Astrocyte (in vitro differentiated cells and primary cell): Measurements from ENCODE around the gene SDHD. TPM values are rescaled to one million over a fixed set of nuclear protein-coding genes. Genes with fewer than 3 reads are reported as not detected.

ENCODE experiments used
- DNase-seq: peaks from one replicate; pipeline ENCODE4 v3.0.0-alpha.2; 2010; ENCODE audit warnings: low read depth
- FAIRE-seq: peaks from 2 replicates; lab custom pipeline; 2011; peaks lifted over from hg19 to GRCh38; lab: Jason Lieb, UNC
- H2AFZ ChIP-seq: 2 replicates; pipeline ENCODE4 v1.6.0; 2012; ENCODE audit warnings: low read depth, low read length, inconsistent platforms
- H3K27ac ChIP-seq: 2 replicates; pipeline ENCODE4 v1.5.1; 2011; ENCODE audit warnings: low read depth, low read length, inconsistent platforms
- H3K27me3 ChIP-seq: 2 replicates; pipeline ENCODE4 v1.6.0; 2011; ENCODE audit warnings: low read length, inconsistent platforms; ENCODE audit not compliant: insufficient read depth
- H3K36me3 ChIP-seq: 2 replicates; pipeline ENCODE4 v1.5.1; 2011; ENCODE audit warnings: low read length, inconsistent platforms; ENCODE audit not compliant: insufficient read depth
- H3K4me1 ChIP-seq: 2 replicates; pipeline ENCODE4 v1.5.1; 2011; ENCODE audit warnings: low read length, inconsistent platforms; ENCODE audit not compliant: insufficient read depth
- H3K4me2 ChIP-seq: 2 replicates; pipeline ENCODE4 v1.6.0; 2012; ENCODE audit warnings: low read length, inconsistent platforms
- H3K4me3 ChIP-seq: 2 replicates; pipeline ENCODE4 v1.5.1; 2011; ENCODE audit warnings: low read depth, mild to moderate bottlenecking, low read length, inconsistent platforms; ENCODE audit not compliant: insufficient read depth
- H3K79me2 ChIP-seq: 2 replicates; pipeline ENCODE4 v1.6.0; 2012; ENCODE audit warnings: mild to moderate bottlenecking, low read length, inconsistent platforms; ENCODE audit not compliant: insufficient read depth
- H3K9ac ChIP-seq: 2 replicates; pipeline ENCODE4 v1.6.0; 2012; ENCODE audit warnings: mild to moderate bottlenecking, low read length, inconsistent platforms
- H3K9me3 ChIP-seq: 2 replicates; pipeline ENCODE4 v1.5.1; 2012; ENCODE audit warnings: low read depth, mild to moderate bottlenecking, low read length, inconsistent platforms; ENCODE audit not compliant: insufficient read depth
- H4K20me1 ChIP-seq: 2 replicates; pipeline ENCODE4 v1.6.0; 2012; ENCODE audit warnings: low read length, inconsistent platforms; ENCODE audit not compliant: insufficient read depth
- H3K27ac Mint-ChIP-seq: one replicate; pipeline ENCODE4 v1.8.0; 2021; ENCODE audit warnings: mild to moderate bottlenecking, mixed read lengths; ENCODE audit not compliant: unreplicated experiment
- H3K27me3 Mint-ChIP-seq: one replicate; pipeline ENCODE4 v1.8.0; 2021; ENCODE audit warnings: low read depth, mixed read lengths; ENCODE audit not compliant: unreplicated experiment
- H3K36me3 Mint-ChIP-seq: one replicate; pipeline ENCODE4 v1.8.0; 2021; ENCODE audit warnings: low read depth, mixed read lengths; ENCODE audit not compliant: unreplicated experiment
- H3K4me1 Mint-ChIP-seq: one replicate; pipeline ENCODE4 v1.8.0; 2021; ENCODE audit warnings: low read depth, mixed read lengths; ENCODE audit not compliant: unreplicated experiment
- H3K4me3 Mint-ChIP-seq: one replicate; pipeline ENCODE4 v1.8.0; 2021; ENCODE audit warnings: mild to moderate bottlenecking, moderate library complexity, mixed read lengths; ENCODE audit not compliant: unreplicated experiment
- H3K9me3 Mint-ChIP-seq: one replicate; pipeline ENCODE4 v1.8.0; 2021; ENCODE audit warnings: mild to moderate bottlenecking, mixed read lengths; ENCODE audit not compliant: unreplicated experiment
- CTCF ChIP-seq: IDR thresholded peaks from 2 replicates; pipeline ENCODE4 v1.5.1; 2011; ENCODE audit warnings: low read depth, mild to moderate bottlenecking, inconsistent platforms, low read length, moderate library complexity; ENCODE audit not compliant: insufficient read depth
- EZH2 ChIP-seq: IDR thresholded peaks from 2 replicates; pipeline ENCODE4 v1.6.1; 2012; ENCODE audit warnings: mild to moderate bottlenecking, low read length, inconsistent platforms; ENCODE audit not compliant: insufficient read depth
- total RNA-seq: library from RNA; stranded (reverse); gene quantifications from 2 replicates; pipeline ENCODE4 v1.2.1, GENCODE V29; 2021

SDHD gene
- total RNA-seq, 1 donor from 2014 or later = 46.5 TPM

GRCh38 chr11:112096194-112096593 is 9.5 kb downstream of the SDHD start:
- no peaks in the 10 kb centered on the region for H3K4me1 ChIP-seq
- Mint-ChIP-seq H3K4me1 (no peaks in the 10 kb centered on the region), H3K27ac (no peak overlapping the region), H3K9me3 (no peaks in the 10 kb centered on the region), H3K27me3 (no peaks in the 10 kb centered on the region), H3K36me3 (peaks cover 6% of the 10 kb centered on the region), H3K4me3 (no peak overlapping the region)
- FAIRE-seq = no peak
- no peak overlapping the region for H2AFZ ChIP-seq
- H3K4me2 ChIP-seq = no peak overlapping the region
- no peaks in the 10 kb centered on the region for H3K79me2 ChIP-seq
- no peaks in the 10 kb centered on the region for H4K20me1 ChIP-seq
- H3K36me3 ChIP-seq = peaks cover 17% of the 10 kb centered on the region
- H3K27me3 ChIP-seq = no peaks in the 10 kb centered on the region
- TF ChIP-seq EZH2 (no peak), CTCF (no peak)
- no peak overlapping the region for H3K27ac ChIP-seq
- no peak overlapping the region for H3K4me3 ChIP-seq
- no peaks in the 10 kb centered on the region for H3K9me3 ChIP-seq
- DNase-seq = no peak
- H3K9ac ChIP-seq = no peak overlapping the region

DNA sequence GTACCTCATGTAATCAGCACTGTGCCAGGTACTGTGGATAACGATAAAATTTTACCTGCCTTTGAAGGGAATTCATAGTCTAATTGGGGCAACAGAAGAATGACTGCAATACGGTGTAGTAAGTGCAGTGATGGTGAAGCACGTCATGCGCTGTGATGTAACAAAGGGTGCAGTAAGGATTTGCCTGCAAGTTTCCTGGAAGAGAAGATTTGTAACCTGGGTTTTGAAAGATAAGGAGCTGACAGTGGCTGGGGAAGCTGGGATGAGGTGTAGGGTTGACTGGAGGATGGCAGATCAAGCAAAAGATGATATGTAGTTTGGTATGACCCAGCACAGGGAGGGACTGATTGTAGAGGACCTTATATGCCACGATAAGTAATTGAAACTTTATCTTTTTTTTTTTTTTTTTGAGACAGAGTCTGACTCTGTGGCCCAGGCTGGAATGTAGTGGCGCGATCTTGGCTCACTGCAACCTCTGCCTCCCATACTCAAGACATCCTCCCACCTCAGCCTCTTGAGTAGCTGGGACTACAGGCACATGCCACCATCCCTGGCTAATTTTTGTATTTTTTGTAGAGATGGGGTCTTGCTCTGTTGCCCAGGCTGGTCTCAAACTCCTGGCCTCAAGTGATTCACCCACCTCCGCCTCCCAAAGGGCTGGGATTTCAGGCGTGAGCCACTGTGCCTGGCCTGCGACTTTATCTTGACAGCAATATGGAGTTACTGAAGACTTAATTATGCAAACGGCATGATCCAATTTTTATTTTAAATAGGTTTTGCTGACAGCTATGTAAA is 11.3 kb downstream of the SDHD start:
- Histone ChIP-seq H3K9ac (no peak overlapping the region), H3K79me2 (no peaks in the 10 kb centered on the region), H3K27ac (no peak overlapping the region), H3K4me2 (no peak overlapping the region), H3K9me3 (no peaks in the 10 kb centered on the region), H3K27me3 (no peaks in the 10 kb centered on the region), H3K36me3 (peaks cover 6% of the 10 kb centered on the region), H4K20me1 (no peaks in the 10 kb centered on the region), H3K4me1 (no peaks in the 10 kb centered on the region), H3K4me3 (no peak overlapping the region), H2AFZ (no peak overlapping the region)
- Mint-ChIP-seq H3K27me3 (no peaks in the 10 kb centered on the region), H3K4me3 (no peak overlapping the region), H3K4me1 (no peaks in the 10 kb centered on the region), H3K9me3 (no peaks in the 10 kb centered on the region), H3K36me3 (peaks cover 2% of the 10 kb centered on the region), H3K27ac (no peak overlapping the region)
- DNase-seq = no peak
- TF ChIP-seq CTCF = no peak
- TF ChIP-seq EZH2 = no peak
- no peak for FAIRE-seq

DNA sequence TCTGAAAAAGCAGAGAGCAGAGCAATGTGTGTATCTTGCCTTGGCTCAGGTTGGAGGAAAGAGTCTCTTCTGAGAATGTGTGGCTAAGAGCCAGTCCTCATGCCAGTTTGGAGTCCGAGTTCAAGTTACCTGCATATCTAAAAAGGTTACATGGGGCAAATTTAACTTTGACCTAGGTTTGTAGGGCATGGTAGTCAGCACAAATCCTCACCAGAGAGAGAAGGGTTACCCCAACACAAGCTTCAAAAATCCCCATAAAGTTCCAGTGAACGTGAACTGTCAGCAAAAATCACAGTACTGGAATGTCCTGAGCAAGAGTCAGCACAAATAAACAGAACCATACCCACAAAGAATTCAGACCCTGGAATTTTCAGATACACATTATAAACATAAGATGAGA is 13.8 kb downstream of the SDHD start:
- FAIRE-seq = no peak
- Mint-ChIP-seq H3K4me1 (no peaks in the 10 kb centered on the region), H3K4me3 (no peak overlapping the region), H3K27me3 (no peaks in the 10 kb centered on the region), H3K9me3 (no peaks in the 10 kb centered on the region), H3K36me3 (peaks cover 2% of the 10 kb centered on the region), H3K27ac (no peak overlapping the region)
- H3K36me3 ChIP-seq = no peaks in the 10 kb centered on the region
- no peak for TF ChIP-seq EZH2
- no peak for TF ChIP-seq CTCF
- no peaks in the 10 kb centered on the region for H3K4me1 ChIP-seq
- H3K9ac ChIP-seq = peak overlapping the region; percentile 47
- H3K27me3 ChIP-seq = no peaks in the 10 kb centered on the region
- H3K4me2 ChIP-seq = peak overlapping the region; percentile 30
- DNase-seq = peak; percentile 29
- no peaks in the 10 kb centered on the region for H3K9me3 ChIP-seq
- no peak overlapping the region for H3K27ac ChIP-seq
- no peaks in the 10 kb centered on the region for H4K20me1 ChIP-seq
- H2AFZ ChIP-seq = no peak overlapping the region
- no peak overlapping the region for H3K4me3 ChIP-seq
- H3K79me2 ChIP-seq = no peaks in the 10 kb centered on the region
